ENCODE measurements around the gene PDE4DIP.
"Not testable (repeated sequence)": the region's sequence is repeated elsewhere in the genome, so short reads cannot be mapped to it uniquely, and the experiment has no call there.

PDE4DIP gene

DNA sequence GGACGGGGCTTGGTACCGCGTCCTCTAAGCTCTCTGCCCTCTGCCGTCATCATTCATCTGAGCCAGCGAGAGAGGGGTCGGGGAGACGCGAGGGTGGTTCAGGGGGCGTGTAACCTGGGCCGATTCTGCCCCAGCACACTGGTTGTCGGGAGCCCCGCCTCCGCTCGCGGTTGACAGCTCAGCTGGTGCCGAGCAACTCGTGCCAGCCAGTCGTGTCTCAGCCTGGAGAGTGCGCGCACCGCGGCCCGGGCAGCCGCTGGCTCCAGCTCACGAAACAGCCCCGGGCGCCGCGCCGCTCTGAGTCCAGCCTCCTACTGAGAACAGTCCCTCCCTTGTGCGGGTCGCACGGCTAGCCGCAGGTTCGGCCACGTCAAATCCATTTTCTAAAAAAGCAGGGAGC, at the start of gene PDE4DIP:
PDE4DIP (plus strand) TSS at position 209 of the 400 bp plus-strand sequence. CDS start 347 bp downstream, outside the sequence.
- H3K4me3 Mint-ChIP-seq: peak within 1 kb of the TSS; percentile 72
- not testable (repeated sequence) for H3K27me3 Mint-ChIP-seq (ENCODE audit: low read depth); H3K36me3 Mint-ChIP-seq (ENCODE audit: low read depth); H3K9me3 Mint-ChIP-seq; H3K27ac Mint-ChIP-seq; H3K4me1 Mint-ChIP-seq (ENCODE audit: low read depth)
- DNase-seq (ENCODE audit: low spot score): peak; percentile 27

DNA sequence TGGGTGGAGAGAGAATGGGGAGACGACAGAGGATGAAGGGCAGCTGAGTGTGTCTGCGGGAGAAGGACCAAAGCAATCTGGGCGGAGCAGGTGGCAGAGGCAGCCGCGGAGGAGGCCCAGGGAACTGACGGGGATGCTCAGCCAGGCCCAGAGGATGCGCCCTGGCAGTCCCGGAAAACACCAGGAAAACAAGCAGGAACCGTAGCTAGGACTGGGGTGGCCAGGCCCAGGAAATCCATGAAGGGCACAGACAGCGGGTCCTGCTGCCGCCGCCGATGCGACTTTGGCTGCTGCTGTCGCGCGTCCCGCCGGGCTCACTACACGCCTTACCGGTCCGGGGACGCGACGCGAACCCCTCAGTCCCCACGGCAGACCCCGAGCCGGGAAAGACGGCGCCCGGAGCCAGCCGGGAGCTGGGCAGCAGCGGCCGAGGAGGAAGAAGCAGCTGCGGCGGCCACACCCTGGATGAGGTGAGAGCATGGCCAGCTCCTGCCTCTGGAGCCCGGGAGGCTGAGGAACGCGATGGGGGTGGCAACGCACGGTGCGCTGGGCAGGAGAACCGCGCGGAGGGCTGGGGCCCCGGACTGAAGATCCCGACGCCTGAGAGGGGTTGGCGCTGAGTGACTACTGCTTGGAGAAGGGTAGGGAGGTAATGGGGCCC, 35.8 kb upstream of the PDE4DIP start:
- DNase-seq (ENCODE audit: low spot score); H3K27ac Mint-ChIP-seq; H3K4me1 Mint-ChIP-seq (ENCODE audit: low read depth); H3K36me3 Mint-ChIP-seq (ENCODE audit: low read depth); H3K9me3 Mint-ChIP-seq; H3K27me3 Mint-ChIP-seq (ENCODE audit: low read depth); H3K4me3 Mint-ChIP-seq: not testable (repeated sequence)

- not testable (repeated sequence) for H3K4me1 Mint-ChIP-seq (ENCODE audit: low read depth); H3K4me3 Mint-ChIP-seq; H3K27ac Mint-ChIP-seq; H3K36me3 Mint-ChIP-seq (ENCODE audit: low read depth); H3K9me3 Mint-ChIP-seq; DNase-seq (ENCODE audit: low spot score); H3K27me3 Mint-ChIP-seq (ENCODE audit: low read depth)
These were observed 35.3 kb upstream of the PDE4DIP start for GRCh38 chr1:148808929-148809283.

DNA sequence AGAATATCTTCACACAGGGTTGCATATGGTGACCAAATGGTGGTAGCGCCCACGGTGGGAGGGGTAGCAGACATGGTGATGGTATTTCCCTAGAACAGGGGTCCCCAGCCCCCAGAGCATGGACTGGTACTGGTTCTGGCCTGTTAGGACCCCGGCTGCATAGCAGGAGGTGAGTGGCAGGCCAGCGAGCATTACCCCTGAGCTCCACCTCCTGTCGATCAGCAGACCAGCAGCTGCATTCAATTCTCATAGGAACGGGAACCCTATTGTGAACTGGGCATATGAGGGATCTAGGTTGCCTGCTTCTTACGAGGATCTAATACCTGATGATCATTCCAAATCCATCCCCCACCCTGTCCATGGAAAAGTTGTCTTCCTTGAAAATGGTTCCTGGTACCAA, 22.0 kb upstream of the PDE4DIP start:
- not testable (repeated sequence) for H3K36me3 Mint-ChIP-seq (ENCODE audit: low read depth); H3K4me1 Mint-ChIP-seq (ENCODE audit: low read depth); H3K27me3 Mint-ChIP-seq (ENCODE audit: low read depth); H3K9me3 Mint-ChIP-seq; H3K27ac Mint-ChIP-seq; DNase-seq (ENCODE audit: low spot score); H3K4me3 Mint-ChIP-seq

- H3K4me3 Mint-ChIP-seq; H3K27me3 Mint-ChIP-seq (ENCODE audit: low read depth); H3K27ac Mint-ChIP-seq; H3K9me3 Mint-ChIP-seq; DNase-seq (ENCODE audit: low spot score); H3K4me1 Mint-ChIP-seq (ENCODE audit: low read depth); H3K36me3 Mint-ChIP-seq (ENCODE audit: low read depth): not testable (repeated sequence)
These were observed 20.4 kb upstream of the PDE4DIP start for GRCh38 chr1:148823822-148824221.

DNA sequence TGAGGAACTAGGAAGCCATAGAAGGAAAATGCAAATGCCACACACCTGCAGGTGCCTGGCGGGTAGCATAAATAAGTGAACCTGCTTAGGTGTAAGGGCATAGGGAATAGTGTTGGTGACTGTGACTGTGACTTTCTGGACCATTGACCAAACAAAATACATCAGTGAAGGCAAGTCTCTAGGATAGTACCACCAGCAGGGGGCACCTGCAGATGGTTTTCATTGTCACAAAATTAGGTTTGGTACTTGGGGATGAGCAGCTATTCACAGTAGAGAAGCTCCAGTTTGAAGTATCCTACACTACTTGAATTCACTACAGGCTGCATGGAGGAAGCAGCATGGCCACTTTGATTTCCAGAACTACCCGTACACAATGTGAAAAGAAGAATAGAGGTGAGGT, 19.2 kb upstream of the PDE4DIP start:
- H3K27me3 Mint-ChIP-seq (ENCODE audit: low read depth); H3K9me3 Mint-ChIP-seq; H3K36me3 Mint-ChIP-seq (ENCODE audit: low read depth); DNase-seq (ENCODE audit: low spot score); H3K4me1 Mint-ChIP-seq (ENCODE audit: low read depth); H3K27ac Mint-ChIP-seq; H3K4me3 Mint-ChIP-seq: not testable (repeated sequence)

DNA sequence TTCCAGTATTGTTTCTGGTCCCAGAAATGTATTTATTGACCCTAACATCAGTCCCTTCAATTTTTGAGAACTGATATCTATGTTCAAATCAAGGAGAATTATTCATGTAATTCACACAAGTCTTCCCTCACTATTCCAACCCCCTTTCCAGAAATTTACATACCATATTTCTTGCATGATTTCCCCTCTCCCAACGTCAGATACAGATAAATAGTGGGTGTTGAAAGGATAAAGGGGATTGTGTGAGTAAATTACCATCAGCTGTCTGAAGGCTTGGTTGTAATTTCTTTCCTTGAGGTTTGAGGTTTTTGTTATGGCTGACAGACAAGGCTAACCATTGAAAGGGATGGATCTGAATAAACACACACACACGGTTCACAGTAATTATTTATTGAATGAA, 15.7 kb upstream of the PDE4DIP start:
- not testable (repeated sequence) for H3K27me3 Mint-ChIP-seq (ENCODE audit: low read depth); H3K36me3 Mint-ChIP-seq (ENCODE audit: low read depth); H3K27ac Mint-ChIP-seq; H3K4me3 Mint-ChIP-seq; H3K9me3 Mint-ChIP-seq; DNase-seq (ENCODE audit: low spot score); H3K4me1 Mint-ChIP-seq (ENCODE audit: low read depth)

DNA sequence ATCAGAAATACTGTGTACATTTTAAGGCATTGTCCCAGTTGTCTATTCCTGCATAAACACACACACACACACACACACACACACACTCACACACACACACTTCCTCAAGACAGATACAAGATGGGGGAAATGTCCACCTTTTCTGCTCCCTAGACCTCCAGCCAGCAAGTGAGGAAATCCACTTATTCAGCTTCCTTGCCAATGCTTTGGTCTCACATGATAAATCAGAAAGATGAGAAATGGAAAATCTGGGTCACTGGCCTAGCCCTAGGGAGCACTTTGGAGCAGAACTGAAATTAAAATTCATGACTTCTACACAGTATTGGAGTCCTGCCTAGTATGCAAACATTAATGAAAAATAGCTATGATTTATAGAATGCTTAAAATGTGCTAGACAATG, 15.3 kb upstream of the PDE4DIP start:
- not testable (repeated sequence) for DNase-seq (ENCODE audit: low spot score); H3K9me3 Mint-ChIP-seq; H3K27ac Mint-ChIP-seq; H3K27me3 Mint-ChIP-seq (ENCODE audit: low read depth); H3K36me3 Mint-ChIP-seq (ENCODE audit: low read depth); H3K4me1 Mint-ChIP-seq (ENCODE audit: low read depth); H3K4me3 Mint-ChIP-seq

DNA sequence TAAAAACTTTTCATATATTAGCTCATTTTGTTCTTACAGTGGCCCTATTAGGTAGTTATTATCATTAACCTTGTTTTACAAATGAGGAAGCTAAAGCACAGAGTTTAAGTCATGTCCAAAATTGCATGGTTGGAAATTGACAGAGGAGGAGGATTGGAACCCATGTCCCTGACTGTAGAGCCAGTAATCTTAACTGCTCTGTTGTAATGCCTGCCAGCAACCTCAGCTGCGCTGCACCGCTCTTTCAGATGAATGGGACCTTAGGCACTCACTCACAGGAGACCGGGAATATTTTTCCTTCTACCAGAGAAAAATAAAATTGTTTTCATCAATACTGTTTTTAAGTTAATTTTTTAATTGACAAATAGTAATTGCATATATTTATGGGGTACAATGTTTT, 14.9 kb upstream of the PDE4DIP start:
- not testable (repeated sequence) for H3K9me3 Mint-ChIP-seq; H3K4me1 Mint-ChIP-seq (ENCODE audit: low read depth); H3K4me3 Mint-ChIP-seq; H3K27ac Mint-ChIP-seq; DNase-seq (ENCODE audit: low spot score); H3K36me3 Mint-ChIP-seq (ENCODE audit: low read depth); H3K27me3 Mint-ChIP-seq (ENCODE audit: low read depth)

GRCh38 chr1:148841262-148841661, 3.0 kb upstream of the PDE4DIP start:
- not testable (repeated sequence) for H3K27me3 Mint-ChIP-seq (ENCODE audit: low read depth); H3K4me3 Mint-ChIP-seq; H3K4me1 Mint-ChIP-seq (ENCODE audit: low read depth); H3K36me3 Mint-ChIP-seq (ENCODE audit: low read depth); DNase-seq (ENCODE audit: low spot score); H3K9me3 Mint-ChIP-seq; H3K27ac Mint-ChIP-seq

- H3K4me1 Mint-ChIP-seq (ENCODE audit: low read depth); H3K9me3 Mint-ChIP-seq; H3K27ac Mint-ChIP-seq; H3K36me3 Mint-ChIP-seq (ENCODE audit: low read depth); DNase-seq (ENCODE audit: low spot score); H3K4me3 Mint-ChIP-seq; H3K27me3 Mint-ChIP-seq (ENCODE audit: low read depth): not testable (repeated sequence)
These were observed 423 bp downstream of the PDE4DIP start for GRCh38 chr1:148844651-148845050.

- not testable (repeated sequence) for H3K27me3 Mint-ChIP-seq (ENCODE audit: low read depth); H3K36me3 Mint-ChIP-seq (ENCODE audit: low read depth); H3K4me1 Mint-ChIP-seq (ENCODE audit: low read depth); DNase-seq (ENCODE audit: low spot score); H3K4me3 Mint-ChIP-seq; H3K9me3 Mint-ChIP-seq; H3K27ac Mint-ChIP-seq
These were observed 840 bp downstream of the PDE4DIP start for GRCh38 chr1:148845068-148845467.

GRCh38 chr1:148850347-148850746, 6.1 kb downstream of the PDE4DIP start:
- H3K36me3 Mint-ChIP-seq (ENCODE audit: low read depth); H3K4me1 Mint-ChIP-seq (ENCODE audit: low read depth); H3K9me3 Mint-ChIP-seq; H3K27ac Mint-ChIP-seq; DNase-seq (ENCODE audit: low spot score); H3K4me3 Mint-ChIP-seq; H3K27me3 Mint-ChIP-seq (ENCODE audit: low read depth): not testable (repeated sequence)

DNA sequence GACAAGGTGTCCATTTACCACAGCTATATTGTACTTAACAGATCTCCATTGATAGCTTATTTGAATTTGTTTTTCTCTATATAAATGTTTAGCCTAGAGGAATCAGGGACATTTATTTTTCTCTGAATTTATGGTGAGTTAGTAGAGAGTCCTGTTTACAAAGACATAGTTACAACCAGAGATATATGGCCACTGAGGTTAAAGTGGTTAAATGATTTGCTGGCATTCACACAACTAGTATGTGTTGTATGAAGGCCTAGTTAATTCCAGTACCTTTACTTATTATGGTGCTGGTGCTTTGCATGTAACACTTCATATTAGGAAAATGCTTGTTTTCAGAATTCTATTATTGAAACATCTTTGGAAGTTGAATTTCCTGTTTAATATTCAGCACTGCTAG, 6.6 kb downstream of the PDE4DIP start:
- H3K27ac Mint-ChIP-seq; DNase-seq (ENCODE audit: low spot score); H3K36me3 Mint-ChIP-seq (ENCODE audit: low read depth); H3K9me3 Mint-ChIP-seq; H3K27me3 Mint-ChIP-seq (ENCODE audit: low read depth); H3K4me1 Mint-ChIP-seq (ENCODE audit: low read depth); H3K4me3 Mint-ChIP-seq: not testable (repeated sequence)

- not testable (repeated sequence) for H3K4me3 Mint-ChIP-seq; H3K27ac Mint-ChIP-seq; H3K9me3 Mint-ChIP-seq; H3K27me3 Mint-ChIP-seq (ENCODE audit: low read depth); DNase-seq (ENCODE audit: low spot score); H3K4me1 Mint-ChIP-seq (ENCODE audit: low read depth); H3K36me3 Mint-ChIP-seq (ENCODE audit: low read depth)
These were observed 7.5 kb downstream of the PDE4DIP start for GRCh38 chr1:148851684-148852083.
